ENCODE measurements around the gene PFKFB1.

The PFKFB1 gene

GRCh38 chrX:54945224-54945623 lies 48.8 kb downstream of the PFKFB1 start:
- H3K36me3 ChIP-seq (ENCODE audit: control insufficient read depth, insufficient read depth, low read length): no peaks in the 10 kb centered on the region
- no peak for DNase-seq (ENCODE audit: low read depth, low spot score)
- H3K27ac ChIP-seq (ENCODE audit: low read length): no peak overlapping the region
- no peaks in the 10 kb centered on the region for H3K9me3 ChIP-seq (ENCODE audit: control insufficient read depth, insufficient read depth, low read length)
- H3K27me3 ChIP-seq (ENCODE audit: control insufficient read depth, insufficient read depth, low read length): no peaks in the 10 kb centered on the region
- WGBS (ENCODE audit: insufficient coverage, insufficient read length): no CpG with 5 or more reads among the region's 6 CpGs
- H3K4me1 ChIP-seq (ENCODE audit: control insufficient read depth, insufficient read depth, low read length): no peaks in the 10 kb centered on the region
- no peak overlapping the region for H3K4me3 ChIP-seq (ENCODE audit: low read length)

DNA sequence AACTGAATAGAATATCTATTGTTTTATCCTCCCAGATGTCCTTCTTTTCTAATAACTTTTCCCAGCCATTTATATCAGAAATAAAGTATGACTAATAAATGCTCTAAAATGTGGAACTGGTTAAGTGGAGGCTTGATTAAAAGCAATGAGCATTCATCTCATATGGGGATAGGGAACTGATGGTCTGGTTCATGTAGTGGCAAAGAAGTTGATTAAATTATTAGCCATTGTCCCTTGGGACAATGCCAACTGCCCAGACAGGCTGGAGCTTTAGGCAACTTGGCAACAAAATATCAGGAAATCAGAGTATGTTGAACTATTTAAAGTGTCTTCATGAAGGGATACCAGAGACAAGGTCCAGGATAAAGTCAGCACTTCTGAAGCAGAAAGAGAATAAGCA lies 49.2 kb downstream of the PFKFB1 start:
- no peaks in the 10 kb centered on the region for H3K9me3 ChIP-seq (ENCODE audit: control insufficient read depth, insufficient read depth, low read length)
- DNase-seq (ENCODE audit: low read depth, low spot score): no peak
- no peak overlapping the region for H3K27ac ChIP-seq (ENCODE audit: low read length)
- no peaks in the 10 kb centered on the region for H3K27me3 ChIP-seq (ENCODE audit: control insufficient read depth, insufficient read depth, low read length)
- no peak overlapping the region for H3K4me3 ChIP-seq (ENCODE audit: low read length)
- H3K4me1 ChIP-seq (ENCODE audit: control insufficient read depth, insufficient read depth, low read length): no peaks in the 10 kb centered on the region
- H3K36me3 ChIP-seq (ENCODE audit: control insufficient read depth, insufficient read depth, low read length): no peaks in the 10 kb centered on the region

DNA sequence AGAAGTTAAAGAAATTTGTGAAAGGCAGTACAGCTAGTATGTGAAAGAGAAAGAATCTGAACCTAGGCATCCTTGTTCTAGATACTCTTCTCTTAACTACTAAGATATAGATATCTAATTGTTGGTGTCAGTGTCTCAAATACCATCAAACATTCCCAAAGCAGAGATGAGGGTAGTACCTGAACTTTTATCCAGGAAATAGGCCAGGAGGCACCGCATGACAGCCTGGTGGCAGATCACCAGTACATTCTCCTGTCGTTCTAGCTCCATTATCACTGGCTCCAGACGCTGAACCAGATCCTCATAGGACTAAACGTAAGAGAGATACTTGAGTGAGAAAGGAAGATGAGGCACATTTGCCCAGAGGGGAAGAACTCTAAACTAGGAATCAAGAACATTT lies 56.6 kb downstream of the PFKFB1 start:
- Histone ChIP-seq H3K9me3 (ENCODE audit: control insufficient read depth, insufficient read depth, low read length) (no peaks in the 10 kb centered on the region), H3K4me3 (ENCODE audit: low read length) (no peak overlapping the region), H3K27me3 (ENCODE audit: control insufficient read depth, insufficient read depth, low read length) (no peaks in the 10 kb centered on the region), H3K36me3 (ENCODE audit: control insufficient read depth, insufficient read depth, low read length) (no peaks in the 10 kb centered on the region), H3K27ac (ENCODE audit: low read length) (no peak overlapping the region), H3K4me1 (ENCODE audit: control insufficient read depth, insufficient read depth, low read length) (no peaks in the 10 kb centered on the region)
- no peak for DNase-seq (ENCODE audit: low read depth, low spot score)
- no CpG with 5 or more reads among the region's 4 CpGs for WGBS (ENCODE audit: insufficient coverage, insufficient read length)

DNA sequence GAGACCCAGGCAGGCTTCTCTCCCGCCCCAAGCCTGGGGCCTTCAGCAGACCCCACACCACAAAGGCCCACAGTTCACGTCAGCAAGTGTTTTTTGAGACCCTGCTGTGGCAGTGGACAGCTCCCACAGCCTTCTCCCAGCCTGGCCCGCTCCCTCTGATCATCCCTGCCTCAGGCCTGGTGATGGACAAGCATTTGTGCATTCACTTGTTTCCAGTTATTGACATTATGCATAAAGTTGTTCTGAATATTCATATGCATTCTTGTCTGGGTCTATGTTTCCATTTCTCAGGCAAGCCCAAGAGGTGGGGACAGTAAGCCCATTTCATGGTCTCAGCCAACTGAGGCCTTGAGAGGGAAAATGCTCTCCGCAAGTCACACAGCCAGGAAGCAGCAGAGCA lies 58.7 kb downstream of the PFKFB1 start:
- Histone ChIP-seq H3K4me1 (ENCODE audit: control insufficient read depth, insufficient read depth, low read length) (no peaks in the 10 kb centered on the region), H3K27ac (ENCODE audit: low read length) (no peak overlapping the region), H3K27me3 (ENCODE audit: control insufficient read depth, insufficient read depth, low read length) (no peaks in the 10 kb centered on the region), H3K4me3 (ENCODE audit: low read length) (no peak overlapping the region), H3K9me3 (ENCODE audit: control insufficient read depth, insufficient read depth, low read length) (no peaks in the 10 kb centered on the region), H3K36me3 (ENCODE audit: control insufficient read depth, insufficient read depth, low read length) (no peaks in the 10 kb centered on the region)
- no peak for DNase-seq (ENCODE audit: low read depth, low spot score)
- no CpG with 5 or more reads among the region's 4 CpGs for WGBS (ENCODE audit: insufficient coverage, insufficient read length)

DNA sequence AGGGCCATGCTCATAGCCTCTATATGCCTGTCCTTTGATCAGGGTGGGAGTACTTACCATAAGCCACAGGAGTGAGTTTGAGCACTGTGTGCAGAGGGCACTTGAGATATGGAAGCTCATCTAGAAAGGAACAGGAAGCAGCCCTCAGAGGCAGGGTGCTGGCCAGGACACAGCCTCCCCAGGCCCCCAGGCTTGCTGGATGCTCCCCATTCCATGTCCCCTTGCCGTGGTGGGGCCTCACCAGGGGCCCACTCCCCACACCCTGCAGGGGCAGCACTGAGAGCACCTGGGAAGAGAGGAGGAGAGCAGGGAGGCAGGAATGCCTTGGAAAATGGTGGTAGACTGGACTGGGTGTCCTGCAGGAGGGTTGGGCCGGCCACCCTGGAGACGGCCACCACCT lies 59.1 kb downstream of the PFKFB1 start:
- no peaks in the 10 kb centered on the region for H3K9me3 ChIP-seq (ENCODE audit: control insufficient read depth, insufficient read depth, low read length)
- no CpG with 5 or more reads among the region's 3 CpGs for WGBS (ENCODE audit: insufficient coverage, insufficient read length)
- no peak for DNase-seq (ENCODE audit: low read depth, low spot score)
- no peak overlapping the region for H3K4me3 ChIP-seq (ENCODE audit: low read length)
- H3K27ac ChIP-seq (ENCODE audit: low read length): no peak overlapping the region
- no peaks in the 10 kb centered on the region for H3K4me1 ChIP-seq (ENCODE audit: control insufficient read depth, insufficient read depth, low read length)
- no peaks in the 10 kb centered on the region for H3K27me3 ChIP-seq (ENCODE audit: control insufficient read depth, insufficient read depth, low read length)
- H3K36me3 ChIP-seq (ENCODE audit: control insufficient read depth, insufficient read depth, low read length): no peaks in the 10 kb centered on the region; the same call in 1 of the 2 replicates

DNA sequence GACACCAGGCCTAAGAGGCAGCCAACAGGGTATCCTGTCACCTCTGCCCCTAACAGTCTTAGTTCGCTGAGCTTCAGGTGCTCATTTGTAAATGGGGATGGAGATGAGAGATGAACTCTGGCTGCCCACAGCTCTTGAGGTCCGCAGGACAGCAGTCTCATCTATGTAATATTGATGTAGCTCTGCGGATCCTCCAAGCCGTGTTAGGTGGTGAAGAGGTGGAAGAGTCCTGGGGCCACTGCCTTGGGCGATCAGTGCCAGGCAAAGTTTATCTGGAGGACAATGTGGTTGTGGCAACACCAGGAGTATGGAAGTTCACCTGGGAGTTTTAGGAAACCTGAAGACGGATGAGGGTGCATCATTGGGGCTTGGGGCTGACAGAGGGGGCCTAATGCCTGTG lies 59.9 kb downstream of the PFKFB1 start:
- no peak overlapping the region for H3K27ac ChIP-seq (ENCODE audit: low read length)
- WGBS (ENCODE audit: insufficient coverage, insufficient read length): no CpG with 5 or more reads among the region's 6 CpGs
- DNase-seq (ENCODE audit: low read depth, low spot score): no peak
- no peak overlapping the region for H3K4me3 ChIP-seq (ENCODE audit: low read length)
- peaks cover 8% of the 10 kb centered on the region for H3K36me3 ChIP-seq (ENCODE audit: control insufficient read depth, insufficient read depth, low read length)
- no peaks in the 10 kb centered on the region for H3K4me1 ChIP-seq (ENCODE audit: control insufficient read depth, insufficient read depth, low read length)
- no peaks in the 10 kb centered on the region for H3K9me3 ChIP-seq (ENCODE audit: control insufficient read depth, insufficient read depth, low read length)
- no peaks in the 10 kb centered on the region for H3K27me3 ChIP-seq (ENCODE audit: control insufficient read depth, insufficient read depth, low read length)

- peaks cover 12% of the 10 kb centered on the region for H3K36me3 ChIP-seq (ENCODE audit: control insufficient read depth, insufficient read depth, low read length)
- no peak overlapping the region for H3K4me3 ChIP-seq (ENCODE audit: low read length)
- no peaks in the 10 kb centered on the region for H3K9me3 ChIP-seq (ENCODE audit: control insufficient read depth, insufficient read depth, low read length)
- H3K27ac ChIP-seq (ENCODE audit: low read length): no peak overlapping the region
- WGBS (ENCODE audit: insufficient coverage, insufficient read length): no CpG with 5 or more reads among the region's 10 CpGs
- DNase-seq (ENCODE audit: low read depth, low spot score): no peak
- H3K27me3 ChIP-seq (ENCODE audit: control insufficient read depth, insufficient read depth, low read length): no peaks in the 10 kb centered on the region
- H3K4me1 ChIP-seq (ENCODE audit: control insufficient read depth, insufficient read depth, low read length): no peaks in the 10 kb centered on the region
These were observed 60.7 kb downstream of the PFKFB1 start for GRCh38 chrX:54933150-54933826.

DNA sequence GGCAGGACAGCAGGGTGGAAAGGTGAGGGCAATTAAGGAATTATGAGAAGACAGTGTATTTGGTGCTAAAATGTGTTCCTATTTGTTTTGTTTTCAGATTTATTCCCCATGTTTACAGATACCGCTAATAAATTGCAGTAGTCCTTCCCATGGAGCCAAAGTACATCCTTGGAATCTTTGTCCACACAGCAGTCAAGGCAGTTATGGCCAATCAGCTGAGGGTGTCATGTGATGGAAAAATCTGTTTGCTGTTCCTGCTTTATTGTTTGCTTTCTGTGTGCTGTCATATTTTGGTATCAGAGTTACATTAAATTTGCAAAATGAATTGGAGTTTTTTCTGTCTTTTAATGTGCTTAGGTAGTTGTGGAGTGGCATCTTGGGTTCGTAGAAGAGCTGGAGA lies 62.9 kb downstream of the PFKFB1 start:
- Histone ChIP-seq H3K36me3 (ENCODE audit: control insufficient read depth, insufficient read depth, low read length) (peaks cover 18% of the 10 kb centered on the region), H3K4me1 (ENCODE audit: control insufficient read depth, insufficient read depth, low read length) (no peaks in the 10 kb centered on the region), H3K9me3 (ENCODE audit: control insufficient read depth, insufficient read depth, low read length) (no peaks in the 10 kb centered on the region), H3K4me3 (ENCODE audit: low read length) (no peak overlapping the region), H3K27me3 (ENCODE audit: control insufficient read depth, insufficient read depth, low read length) (no peaks in the 10 kb centered on the region), H3K27ac (ENCODE audit: low read length) (no peak overlapping the region)
- DNase-seq (ENCODE audit: low read depth, low spot score): no peak
- WGBS (ENCODE audit: insufficient coverage, insufficient read length): no CpG with 5 or more reads among the region's 2 CpGs

DNA sequence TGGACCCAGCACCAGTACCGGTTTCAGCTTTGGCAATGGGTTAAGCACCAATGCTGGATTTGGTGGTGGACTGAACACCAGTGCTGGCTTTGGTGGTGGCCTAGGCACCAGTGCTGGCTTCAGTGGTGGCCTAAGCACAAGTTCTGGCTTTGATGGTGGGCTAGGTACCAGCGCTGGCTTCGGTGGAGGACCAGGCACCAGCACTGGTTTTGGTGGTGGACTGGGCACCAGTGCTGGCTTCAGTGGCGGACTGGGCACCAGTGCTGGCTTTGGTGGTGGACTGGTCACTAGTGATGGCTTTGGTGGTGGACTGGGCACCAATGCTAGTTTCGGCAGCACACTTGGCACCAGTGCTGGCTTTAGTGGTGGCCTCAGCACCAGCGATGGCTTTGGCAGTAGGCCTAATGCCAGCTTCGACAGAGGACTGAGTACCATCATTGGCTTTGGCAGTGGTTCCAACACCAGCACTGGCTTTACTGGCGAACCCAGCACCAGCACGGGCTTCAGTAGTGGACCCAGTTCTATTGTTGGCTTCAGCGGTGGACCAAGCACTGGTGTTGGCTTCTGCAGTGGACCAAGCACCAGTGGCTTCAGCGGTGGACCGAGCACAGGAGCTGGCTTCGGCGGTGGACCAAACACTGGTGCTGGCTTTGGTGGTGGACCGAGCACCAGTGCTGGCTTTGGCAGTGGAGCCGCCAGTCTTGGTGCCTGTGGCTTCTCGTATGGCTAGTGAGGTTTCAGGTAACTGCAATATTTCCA lies 63.5 kb downstream of the PFKFB1 start:
- Histone ChIP-seq H3K36me3 (ENCODE audit: control insufficient read depth, insufficient read depth, low read length) (peaks cover 18% of the 10 kb centered on the region), H3K4me1 (ENCODE audit: control insufficient read depth, insufficient read depth, low read length) (no peaks in the 10 kb centered on the region), H3K27ac (ENCODE audit: low read length) (no peak overlapping the region), H3K27me3 (ENCODE audit: control insufficient read depth, insufficient read depth, low read length) (no peaks in the 10 kb centered on the region), H3K4me3 (ENCODE audit: low read length) (no peak overlapping the region), H3K9me3 (ENCODE audit: control insufficient read depth, insufficient read depth, low read length) (no peaks in the 10 kb centered on the region)
- no CpG with 5 or more reads among the region's 17 CpGs for WGBS (ENCODE audit: insufficient coverage, insufficient read length)
- DNase-seq (ENCODE audit: low read depth, low spot score): no peak

DNA sequence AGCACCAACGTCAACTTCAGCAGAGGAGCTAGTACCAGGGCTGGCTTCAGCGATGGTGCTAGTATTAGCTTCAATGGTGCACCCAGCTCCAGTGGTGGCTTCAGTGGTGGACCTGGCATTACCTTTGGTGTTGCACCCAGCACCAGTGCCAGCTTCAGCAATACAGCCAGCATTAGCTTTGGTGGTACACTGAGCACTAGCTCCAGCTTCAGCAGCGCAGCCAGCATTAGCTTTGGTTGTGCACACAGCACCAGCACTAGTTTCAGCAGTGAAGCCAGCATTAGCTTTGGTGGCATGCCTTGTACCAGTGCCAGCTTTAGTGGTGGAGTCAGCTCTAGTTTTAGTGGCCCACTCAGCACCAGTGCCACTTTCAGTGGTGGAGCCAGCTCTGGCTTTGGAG lies 65.1 kb downstream of the PFKFB1 start:
- Histone ChIP-seq H3K27ac (ENCODE audit: low read length) (no peak overlapping the region), H3K27me3 (ENCODE audit: control insufficient read depth, insufficient read depth, low read length) (no peaks in the 10 kb centered on the region), H3K36me3 (ENCODE audit: control insufficient read depth, insufficient read depth, low read length) (peaks cover 20% of the 10 kb centered on the region), H3K4me1 (ENCODE audit: control insufficient read depth, insufficient read depth, low read length) (no peaks in the 10 kb centered on the region), H3K9me3 (ENCODE audit: control insufficient read depth, insufficient read depth, low read length) (no peaks in the 10 kb centered on the region), H3K4me3 (ENCODE audit: low read length) (no peak overlapping the region)
- no CpG with 5 or more reads among the region's 3 CpGs for WGBS (ENCODE audit: insufficient coverage, insufficient read length)
- no peak for DNase-seq (ENCODE audit: low read depth, low spot score)

DNA sequence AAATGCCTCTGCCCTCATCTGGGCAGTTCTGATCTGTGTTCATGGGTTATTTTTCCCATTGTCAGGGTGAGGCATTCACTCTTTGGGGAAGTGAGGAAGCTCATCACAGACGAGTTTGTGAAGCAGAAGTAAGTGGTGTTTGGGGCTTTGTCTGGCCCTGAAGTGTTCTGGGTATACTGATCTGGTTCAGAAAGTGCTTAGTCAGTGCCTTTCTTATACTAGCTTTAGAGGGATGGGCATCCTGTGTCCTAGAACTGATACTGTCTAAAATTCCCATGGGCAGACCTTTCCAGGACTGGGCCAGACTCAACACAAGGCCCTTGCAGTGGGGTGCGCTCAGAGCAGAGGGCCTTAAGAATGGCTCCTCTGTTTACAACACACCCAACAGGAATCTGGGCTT lies 67.0 kb downstream of the PFKFB1 start:
- DNase-seq (ENCODE audit: low read depth, low spot score): no peak
- WGBS (ENCODE audit: insufficient coverage, insufficient read length): no CpG with 5 or more reads among the region's 2 CpGs
- peaks cover 20% of the 10 kb centered on the region for H3K36me3 ChIP-seq (ENCODE audit: control insufficient read depth, insufficient read depth, low read length)
- no peaks in the 10 kb centered on the region for H3K27me3 ChIP-seq (ENCODE audit: control insufficient read depth, insufficient read depth, low read length)
- H3K9me3 ChIP-seq (ENCODE audit: control insufficient read depth, insufficient read depth, low read length): no peaks in the 10 kb centered on the region
- no peak overlapping the region for H3K27ac ChIP-seq (ENCODE audit: low read length)
- H3K4me1 ChIP-seq (ENCODE audit: control insufficient read depth, insufficient read depth, low read length): no peaks in the 10 kb centered on the region
- H3K4me3 ChIP-seq (ENCODE audit: low read length): no peak overlapping the region
